Progenitor cell of endocrine pancreas (in vitro differentiated cells): ENCODE results near the gene SNTG2. TPM values are rescaled to one million over a fixed set of nuclear protein-coding genes. Genes with fewer than 3 reads are reported as not detected.

Source experiments
- DNase-seq: peaks from one replicate; pipeline ENCODE4 v3.0.0; 2021; ENCODE audit warnings: low spot score; ENCODE audit not compliant: unreplicated experiment
- H3K27ac Mint-ChIP-seq: 2 replicates; pipeline ENCODE4 v1.8.0; 2021; ENCODE audit warnings: mild to moderate bottlenecking, moderate library complexity, mixed read lengths
- H3K27me3 Mint-ChIP-seq: 2 replicates; pipeline ENCODE4 v1.8.0; 2021; ENCODE audit warnings: mixed read lengths
- H3K36me3 Mint-ChIP-seq: 2 replicates; pipeline ENCODE4 v1.8.0; 2022; ENCODE audit warnings: mixed read lengths; ENCODE audit not compliant: insufficient read depth
- H3K4me1 Mint-ChIP-seq: 2 replicates; pipeline ENCODE4 v1.8.0; 2021; ENCODE audit warnings: low read depth, mixed read lengths
- H3K4me3 Mint-ChIP-seq: 2 replicates; pipeline ENCODE4 v1.8.0; 2021; ENCODE audit warnings: low read depth, mild to moderate bottlenecking, moderate library complexity, mixed read lengths
- H3K9me3 Mint-ChIP-seq: 2 replicates; pipeline ENCODE4 v1.8.0; 2021; ENCODE audit warnings: low read depth, mixed read lengths
- total RNA-seq: library from RNA; stranded (reverse); gene quantifications from 2 replicates; pipeline ENCODE4 v1.2.1, GENCODE V29; 2021
- TF ChIP-seq, protein P1 (sequence below): fragments of 200-600 bp; sonication (generic); IDR thresholded peaks from one replicate; pipeline ENCODE4 v1.5.0; 2021; ENCODE audit warnings: antibody characterized with exemption, mild to moderate bottlenecking; ENCODE audit not compliant: unreplicated experiment

SNTG2 gene
- total RNA-seq, 1 donor from 2014 or later: 0.50 TPM

DNA sequence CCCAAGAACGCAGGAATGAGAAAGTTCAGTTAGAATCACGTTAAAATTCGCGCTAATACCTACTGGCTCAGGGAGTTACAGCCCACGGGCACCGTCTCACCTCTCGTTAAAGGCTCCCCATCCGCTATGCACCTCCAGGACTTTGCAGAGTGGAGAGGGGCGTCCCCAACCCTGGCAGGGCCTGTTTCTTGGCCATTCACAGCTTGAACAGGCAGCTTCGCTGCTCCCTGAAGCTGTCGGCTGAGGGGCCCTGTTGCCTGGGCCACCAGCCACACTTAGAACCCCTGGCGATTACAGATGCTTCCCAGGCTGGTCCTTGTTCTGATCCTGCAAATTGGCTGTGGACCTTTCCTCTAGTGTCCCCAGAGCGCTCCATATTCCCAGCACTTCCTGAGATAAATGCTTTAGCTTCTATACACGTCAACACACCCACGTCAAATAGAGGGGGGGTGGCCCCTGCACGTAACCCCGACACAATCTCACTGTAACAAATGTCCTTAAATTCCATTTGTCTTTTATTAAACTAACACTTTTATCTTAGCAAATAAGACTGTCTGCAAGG is 16.8 kb upstream of the SNTG2 start:
- Mint-ChIP-seq H3K27me3 (peaks cover 21% of the 10 kb centered on the region), H3K27ac (no peak overlapping the region), H3K4me1 (peaks cover 1% of the 10 kb centered on the region), H3K4me3 (no peak overlapping the region), H3K36me3 (no peaks in the 10 kb centered on the region), H3K9me3 (no peaks in the 10 kb centered on the region)
- DNase-seq: no peak
- TF ChIP-seq, protein P1, sequence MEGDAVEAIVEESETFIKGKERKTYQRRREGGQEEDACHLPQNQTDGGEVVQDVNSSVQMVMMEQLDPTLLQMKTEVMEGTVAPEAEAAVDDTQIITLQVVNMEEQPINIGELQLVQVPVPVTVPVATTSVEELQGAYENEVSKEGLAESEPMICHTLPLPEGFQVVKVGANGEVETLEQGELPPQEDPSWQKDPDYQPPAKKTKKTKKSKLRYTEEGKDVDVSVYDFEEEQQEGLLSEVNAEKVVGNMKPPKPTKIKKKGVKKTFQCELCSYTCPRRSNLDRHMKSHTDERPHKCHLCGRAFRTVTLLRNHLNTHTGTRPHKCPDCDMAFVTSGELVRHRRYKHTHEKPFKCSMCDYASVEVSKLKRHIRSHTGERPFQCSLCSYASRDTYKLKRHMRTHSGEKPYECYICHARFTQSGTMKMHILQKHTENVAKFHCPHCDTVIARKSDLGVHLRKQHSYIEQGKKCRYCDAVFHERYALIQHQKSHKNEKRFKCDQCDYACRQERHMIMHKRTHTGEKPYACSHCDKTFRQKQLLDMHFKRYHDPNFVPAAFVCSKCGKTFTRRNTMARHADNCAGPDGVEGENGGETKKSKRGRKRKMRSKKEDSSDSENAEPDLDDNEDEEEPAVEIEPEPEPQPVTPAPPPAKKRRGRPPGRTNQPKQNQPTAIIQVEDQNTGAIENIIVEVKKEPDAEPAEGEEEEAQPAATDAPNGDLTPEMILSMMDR: no peak

DNA sequence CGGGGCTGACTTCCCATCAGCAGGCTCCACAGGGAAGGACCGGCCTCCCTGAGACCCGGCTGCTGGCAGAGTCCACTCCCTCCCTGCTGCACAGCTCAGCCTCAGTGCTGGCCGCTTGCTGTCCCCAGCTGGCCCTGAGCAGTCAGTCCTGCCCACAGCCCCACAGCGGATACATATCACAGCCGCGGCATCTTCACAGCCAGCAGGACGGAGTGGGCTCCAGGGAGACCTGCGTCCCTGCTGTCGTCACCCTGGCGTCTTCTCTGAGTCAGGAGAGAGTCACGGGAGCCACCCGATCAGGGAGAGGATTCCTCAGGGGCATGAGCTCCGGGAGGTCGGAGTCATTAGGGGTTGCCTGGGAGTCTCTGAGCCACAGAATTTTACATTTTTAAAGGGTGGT is 13.1 kb upstream of the SNTG2 start:
- peaks cover 1% of the 10 kb centered on the region for H3K4me1 Mint-ChIP-seq
- TF ChIP-seq, protein P1: no peak
- peaks cover 11% of the 10 kb centered on the region for H3K27me3 Mint-ChIP-seq
- DNase-seq: no peak
- H3K9me3 Mint-ChIP-seq: no peaks in the 10 kb centered on the region
- H3K36me3 Mint-ChIP-seq: no peaks in the 10 kb centered on the region
- no peak overlapping the region for H3K27ac Mint-ChIP-seq
- H3K4me3 Mint-ChIP-seq: no peak overlapping the region

DNA sequence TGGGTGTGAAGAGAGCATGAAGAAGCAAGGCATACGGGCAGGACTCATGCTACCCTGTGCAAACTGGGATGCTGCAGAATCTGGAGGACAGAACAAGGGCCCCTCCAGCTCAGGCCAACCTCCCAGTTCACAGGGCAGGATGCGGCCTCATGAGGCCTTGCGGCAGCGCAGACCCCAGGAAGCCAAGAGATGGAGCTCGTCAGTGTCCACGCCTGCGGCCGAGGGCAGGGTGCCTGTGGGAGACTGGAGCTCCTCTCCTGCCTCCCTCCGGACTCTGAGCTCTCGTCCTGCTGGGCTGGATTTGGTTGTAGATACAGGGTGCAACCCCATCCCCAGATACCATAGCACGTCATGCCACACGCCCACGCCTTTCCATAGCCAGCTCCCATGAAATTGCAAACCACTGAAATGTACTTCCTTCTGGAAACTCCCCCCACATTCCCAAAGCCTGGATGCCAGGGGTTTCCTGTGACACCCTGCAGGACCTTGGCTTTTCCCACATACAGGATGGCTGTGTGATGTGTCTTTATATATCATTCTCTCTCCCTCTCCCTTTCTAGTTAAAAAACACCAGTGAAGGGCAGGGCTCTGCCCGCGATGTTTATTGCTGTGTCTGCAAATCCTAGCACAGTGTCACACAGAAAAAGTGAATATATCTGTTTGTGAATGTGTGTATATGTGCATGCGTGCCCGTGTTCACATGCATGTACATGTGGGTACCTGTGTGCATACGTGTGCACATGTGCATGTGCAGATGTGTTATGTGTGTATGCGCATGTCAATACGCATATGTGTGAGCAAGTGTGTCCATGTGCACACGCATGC is 12.3 kb upstream of the SNTG2 start:
- H3K36me3 Mint-ChIP-seq: no peaks in the 10 kb centered on the region
- H3K27ac Mint-ChIP-seq: no peak overlapping the region
- TF ChIP-seq, protein P1: no peak
- H3K27me3 Mint-ChIP-seq: peaks cover 6% of the 10 kb centered on the region
- no peak for DNase-seq
- H3K9me3 Mint-ChIP-seq: no peaks in the 10 kb centered on the region
- H3K4me3 Mint-ChIP-seq: no peak overlapping the region
- no peaks in the 10 kb centered on the region for H3K4me1 Mint-ChIP-seq

DNA sequence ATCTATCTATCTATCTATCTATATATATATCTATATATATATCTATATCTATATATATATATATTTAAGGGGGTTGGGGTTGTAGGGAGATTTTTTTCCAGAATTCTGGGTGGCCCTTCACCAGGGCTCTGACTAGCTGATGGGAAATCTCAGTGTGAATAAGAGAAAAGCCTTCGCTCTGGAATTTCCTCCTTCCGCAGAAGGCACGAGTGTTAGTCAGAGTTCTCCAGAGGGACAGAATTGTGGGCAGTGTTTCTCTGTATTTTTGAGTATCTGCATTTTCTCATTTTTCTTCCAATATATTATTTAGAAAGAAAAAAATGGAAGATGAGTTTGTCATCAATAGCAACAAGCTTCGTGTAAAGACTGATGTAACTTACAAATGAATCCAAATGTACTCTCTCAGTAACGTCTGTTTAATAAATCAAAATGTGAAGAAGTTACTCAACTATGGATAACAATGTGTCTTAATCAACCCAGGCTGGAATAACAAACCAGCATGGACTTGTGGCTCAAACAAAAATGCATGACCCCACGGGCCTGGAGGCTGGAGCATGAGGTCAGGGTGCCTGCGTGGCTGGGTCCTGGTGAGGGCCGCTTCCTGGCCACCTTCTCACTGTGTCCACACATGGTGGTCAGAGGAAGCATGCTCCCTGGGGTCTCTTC is 10.6 kb upstream of the SNTG2 start:
- DNase-seq: no peak
- no peaks in the 10 kb centered on the region for H3K4me1 Mint-ChIP-seq
- TF ChIP-seq, protein P1: no peak
- no peak overlapping the region for H3K4me3 Mint-ChIP-seq
- H3K9me3 Mint-ChIP-seq: peaks cover 7% of the 10 kb centered on the region
- peaks cover 5% of the 10 kb centered on the region for H3K27me3 Mint-ChIP-seq
- H3K27ac Mint-ChIP-seq: no peak overlapping the region
- peaks cover 2% of the 10 kb centered on the region for H3K36me3 Mint-ChIP-seq

DNA sequence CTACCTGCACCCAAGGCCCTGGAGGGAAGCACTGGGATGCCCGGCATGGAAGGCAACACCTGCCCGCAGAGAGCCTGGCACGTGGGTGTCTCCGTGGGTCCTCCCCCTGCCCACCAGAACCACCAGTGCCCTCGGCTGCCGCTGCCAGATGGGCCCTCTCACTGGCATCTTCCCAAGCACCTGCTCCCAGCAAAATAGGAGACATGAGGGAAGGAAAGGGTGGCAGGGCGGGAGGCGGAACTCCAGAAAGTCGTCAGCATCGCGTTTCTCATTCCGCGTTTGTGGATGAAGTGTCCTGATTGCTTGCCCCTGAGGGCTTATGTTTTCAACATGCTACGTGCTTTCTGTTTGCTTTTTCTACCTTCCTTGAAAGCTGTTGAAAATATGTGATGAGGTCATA is 8.8 kb upstream of the SNTG2 start:
- Mint-ChIP-seq H3K9me3 (peaks cover 7% of the 10 kb centered on the region), H3K4me3 (no peak overlapping the region)
- no peak for DNase-seq

More for the DNA sequence above, 8.8 kb upstream of the SNTG2 start:
- Mint-ChIP-seq H3K27ac (no peak overlapping the region), H3K27me3 (peaks cover 17% of the 10 kb centered on the region), H3K36me3 (peaks cover 2% of the 10 kb centered on the region), H3K4me1 (no peaks in the 10 kb centered on the region)
- TF ChIP-seq, protein P1: no peak
